Stimulated activated CD4-positive, alpha-beta T cell treated with anti-CD3 and anti-CD28 coated beads, Interleukin-4, amount 100 ng/mL, for 4 hours (primary cell): ENCODE measurements around the gene PTPRU.
"Not testable (repeated sequence)": the region's sequence is repeated elsewhere in the genome, so short reads cannot be mapped to it uniquely, and the experiment has no call there.

ENCODE experiments used
- DNase-seq, 2 experiments: peaks; one replicate each; pipeline ENCODE4 v3.0.0-alpha.2; 2020

The PTPRU gene

GRCh38 chr1:29235955-29236711, at the start of gene PTPRU:
Gene PTPRU, plus strand, starts transcription at chr1:29236522. Its CDS starts 123 bp downstream, at chr1:29236645.
- DNase-seq, result peak; percentile 67 to 89

GRCh38 chr1:29186707-29187106, 49.6 kb upstream of the PTPRU start:
- DNase-seq, result no peak

DNA sequence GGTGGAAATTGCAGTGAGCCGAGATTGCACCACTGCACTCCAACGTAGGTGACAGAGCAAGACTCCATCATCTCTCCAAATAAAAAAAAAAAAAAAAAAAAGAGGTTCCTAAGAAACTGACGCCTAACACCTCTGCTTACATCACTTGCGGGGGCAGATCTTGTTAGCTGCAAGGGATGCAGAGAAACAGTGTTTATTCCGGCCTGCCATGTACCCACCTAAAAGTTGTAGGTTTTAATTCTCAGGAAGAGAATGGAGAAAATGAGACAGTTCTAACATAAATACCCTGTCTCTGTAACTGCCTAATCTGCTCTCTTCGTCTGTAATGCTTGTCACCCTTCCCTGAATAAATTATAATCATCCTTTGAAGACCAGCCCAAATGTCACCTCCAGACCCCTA, 45.6 kb upstream of the PTPRU start:
- no peak for DNase-seq

GRCh38 chr1:29193879-29194455, 42.4 kb upstream of the PTPRU start:
- no peak for DNase-seq

- no peak for DNase-seq
Measured at GRCh38 chr1:29195881-29196291, 40.4 kb upstream of the PTPRU start.

GRCh38 chr1:29196863-29197589, 39.3 kb upstream of the PTPRU start:
- no peak for DNase-seq

DNA sequence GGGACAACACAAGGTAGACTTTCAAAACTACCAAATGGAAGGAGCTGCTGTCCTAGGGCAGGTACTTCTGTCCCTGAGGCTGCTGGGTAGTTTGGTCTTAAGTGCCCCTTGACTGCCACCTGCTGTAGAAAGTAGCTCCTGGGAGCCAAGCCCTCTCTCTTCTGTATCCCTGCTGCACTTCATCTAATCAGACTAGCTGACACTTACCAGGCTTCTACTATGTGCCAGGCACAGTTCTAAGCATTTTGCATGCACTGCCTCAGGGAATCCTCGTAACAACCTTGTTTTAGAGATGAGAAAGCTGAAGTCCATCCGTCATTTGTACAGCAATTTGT, 38.8 kb upstream of the PTPRU start:
- DNase-seq, result peak in 1 of 2 experiments; percentile 27

GRCh38 chr1:29197993-29198392, 38.3 kb upstream of the PTPRU start:
- DNase-seq, result no peak

DNA sequence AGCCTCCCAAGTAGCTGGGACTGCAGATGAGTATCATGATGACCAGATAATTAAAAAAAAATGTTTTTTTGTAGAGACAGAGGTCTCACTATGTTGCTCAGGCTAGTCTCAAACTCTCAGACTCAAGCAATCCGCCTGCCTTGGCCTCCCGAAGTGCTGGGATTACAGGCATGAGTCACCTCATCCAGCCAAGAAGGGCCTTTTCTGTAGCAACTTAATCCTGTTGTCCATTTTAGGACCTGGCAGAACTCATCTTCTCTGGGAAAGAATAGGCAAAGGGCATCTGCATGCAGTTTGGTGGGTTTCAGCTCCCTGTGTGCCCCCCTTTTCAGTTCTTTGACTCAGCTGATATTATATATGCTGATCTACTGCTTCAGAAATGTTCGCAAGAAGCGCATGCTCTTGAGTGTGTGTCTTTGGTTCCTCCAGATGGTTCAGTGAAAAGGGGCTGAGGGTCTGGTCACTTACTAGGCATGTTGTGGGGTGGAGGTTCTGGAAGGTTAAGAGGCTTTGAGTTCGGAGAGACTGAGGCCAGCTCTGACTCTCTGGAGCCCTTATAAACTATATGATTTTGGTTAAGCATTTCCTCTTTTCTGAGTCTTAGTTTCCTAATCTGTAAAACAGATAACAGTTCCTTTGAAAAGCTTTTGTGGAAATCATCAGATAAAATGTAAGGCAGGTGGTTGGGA, 35.3 kb upstream of the PTPRU start:
- DNase-seq, result no peak

DNA sequence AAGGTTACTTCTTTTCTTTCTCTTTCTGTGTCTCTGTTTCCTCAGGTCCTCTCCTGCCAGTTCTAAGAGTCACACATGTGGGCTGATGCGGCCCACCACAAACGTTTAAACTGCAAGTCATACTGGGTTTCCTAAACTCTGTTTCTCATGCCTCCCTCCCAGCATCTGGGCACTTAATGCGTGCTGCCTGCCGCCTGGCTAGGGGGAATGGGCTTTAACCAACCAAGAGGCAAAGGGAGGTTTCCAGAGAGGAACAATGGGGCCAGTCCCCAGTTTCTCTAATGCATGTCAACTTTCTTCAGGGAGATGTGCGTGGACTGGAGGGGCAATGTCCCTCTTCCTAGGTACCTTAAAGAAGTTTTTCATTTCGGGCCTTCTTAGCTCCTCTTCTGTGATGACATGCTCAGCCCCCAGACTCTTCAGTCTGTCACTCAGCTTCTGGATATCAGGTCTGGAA, 34.7 kb upstream of the PTPRU start:
- DNase-seq, result no peak

- no peak for DNase-seq
Measured at GRCh38 chr1:29202053-29202452, 34.3 kb upstream of the PTPRU start.

GRCh38 chr1:29202584-29203340, 33.6 kb upstream of the PTPRU start:
- peak; percentile 79 to 91 for DNase-seq

DNA sequence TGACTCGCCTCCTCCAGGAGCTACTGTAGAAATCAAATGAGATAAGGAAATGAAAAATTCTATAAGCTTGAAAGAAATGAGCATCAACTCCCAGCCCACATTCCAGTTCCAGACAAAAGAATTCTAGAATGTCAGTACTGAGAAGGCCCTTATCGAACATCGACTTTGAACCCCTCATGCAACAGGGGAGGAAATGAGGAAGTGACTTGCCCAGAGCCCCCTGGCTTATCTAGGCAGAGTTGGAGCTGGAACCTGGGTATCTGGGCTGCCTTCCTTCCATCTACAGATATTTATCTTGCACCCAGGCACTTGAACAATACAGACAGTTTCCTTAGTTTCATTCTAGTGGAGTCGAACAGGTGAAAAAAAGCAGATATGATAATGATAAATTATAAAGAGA, 27.9 kb upstream of the PTPRU start:
- DNase-seq, result no peak

GRCh38 chr1:29209173-29209572, 27.1 kb upstream of the PTPRU start:
- no peak for DNase-seq

DNA sequence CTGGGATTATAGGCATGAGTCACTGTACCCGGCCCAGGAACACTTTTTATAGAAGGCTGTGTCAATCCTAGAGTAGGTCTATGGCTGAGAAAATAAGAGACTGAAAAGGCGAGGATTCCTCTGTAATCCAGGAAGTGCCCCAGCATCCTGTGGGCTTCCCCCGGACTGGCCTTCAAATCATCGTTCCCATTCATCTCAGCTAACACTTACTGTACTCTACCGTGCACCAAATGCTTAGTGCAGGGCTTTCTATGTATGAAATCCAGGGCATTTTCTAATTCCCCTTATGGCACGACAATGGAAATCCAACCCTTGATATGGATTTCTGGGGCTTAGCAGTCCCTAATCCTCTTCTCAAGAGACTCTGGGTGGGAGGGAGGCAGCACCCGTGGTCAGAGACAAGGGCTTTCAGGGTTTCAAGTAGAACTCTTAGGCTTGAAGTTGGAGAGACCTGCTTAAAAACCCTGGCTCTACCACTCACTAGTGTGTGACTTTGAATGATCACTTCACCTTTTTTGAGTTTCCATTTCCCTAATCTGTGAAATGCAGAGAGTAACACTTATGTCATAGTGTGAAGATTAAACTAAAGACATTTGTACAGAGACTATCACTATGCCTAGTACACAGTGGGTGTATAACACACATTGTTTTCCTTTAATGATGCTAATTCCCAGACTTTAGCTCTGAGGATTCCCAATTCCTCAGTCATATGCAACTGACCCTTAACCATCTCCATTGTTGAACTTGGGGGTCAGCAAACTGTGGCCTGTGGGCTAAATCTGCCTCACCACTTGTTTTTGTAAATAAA, 25.8 kb upstream of the PTPRU start:
- DNase-seq, result no peak

DNA sequence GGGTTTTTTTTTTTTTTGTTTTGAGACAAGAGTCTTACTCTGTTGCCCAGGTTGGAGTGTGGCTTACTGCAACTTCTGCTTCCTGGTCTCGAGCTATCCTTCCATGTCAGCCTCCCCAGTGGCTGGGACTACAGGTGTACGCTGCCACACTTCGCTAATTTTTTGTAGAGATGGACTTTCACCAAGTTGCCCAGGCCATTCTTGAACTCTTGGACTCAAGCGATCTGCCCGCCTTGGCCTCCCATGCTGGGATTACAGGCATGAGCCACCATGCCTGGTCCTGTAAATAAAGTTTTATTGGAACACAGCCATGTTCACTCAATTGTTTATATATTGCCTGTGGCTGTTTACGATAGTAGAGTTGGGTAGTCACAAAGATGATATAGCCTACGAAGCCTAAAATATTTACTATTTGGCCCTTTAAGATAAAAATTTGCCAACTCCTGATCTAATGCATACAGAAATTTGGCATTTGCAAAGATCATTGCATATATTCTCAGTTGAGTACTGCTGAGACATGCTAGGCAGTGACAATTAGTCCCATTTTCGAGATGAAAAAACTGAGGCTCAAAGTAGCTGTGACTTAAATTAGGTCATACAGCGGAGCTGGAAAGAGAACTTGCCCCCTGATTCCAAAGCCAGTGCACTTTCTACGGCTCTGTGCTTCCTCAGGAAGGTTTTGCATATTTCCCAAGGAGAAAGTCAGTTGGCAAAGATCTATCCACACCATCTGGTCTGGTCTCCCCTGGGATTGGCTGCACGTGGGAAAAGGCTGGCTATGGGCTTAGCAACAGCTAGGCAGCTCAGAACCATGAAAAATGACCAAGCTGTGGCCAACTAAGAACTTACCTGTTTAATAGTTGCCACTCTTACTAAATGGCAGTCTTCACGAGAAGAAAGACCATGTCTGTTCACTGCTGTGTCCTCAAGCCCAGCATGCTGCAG, 25.0 kb upstream of the PTPRU start:
- no peak for DNase-seq

GRCh38 chr1:29213055-29213454, 23.3 kb upstream of the PTPRU start:
- no peak for DNase-seq

- DNase-seq, result no peak
Measured at GRCh38 chr1:29217633-29218032, 18.7 kb upstream of the PTPRU start.

DNA sequence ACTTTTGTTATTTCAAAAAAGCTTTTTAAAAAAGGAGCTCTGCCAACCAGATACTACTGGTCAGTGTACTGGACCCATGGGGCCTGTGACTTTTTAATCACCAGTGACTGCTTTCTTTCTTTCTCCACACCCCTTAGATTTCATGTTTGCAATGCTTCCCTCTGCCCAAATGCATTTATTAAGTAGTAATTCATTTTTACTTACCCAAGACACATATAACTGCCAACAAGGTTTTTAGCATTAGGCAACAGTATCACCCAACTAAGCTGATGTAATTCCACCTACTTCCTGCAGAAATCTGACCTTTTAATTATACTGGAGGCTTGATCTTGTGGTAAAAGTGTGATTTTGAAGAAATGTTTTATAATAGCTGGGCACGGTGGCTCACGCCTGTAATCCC, 18.1 kb upstream of the PTPRU start:
- no peak for DNase-seq

DNA sequence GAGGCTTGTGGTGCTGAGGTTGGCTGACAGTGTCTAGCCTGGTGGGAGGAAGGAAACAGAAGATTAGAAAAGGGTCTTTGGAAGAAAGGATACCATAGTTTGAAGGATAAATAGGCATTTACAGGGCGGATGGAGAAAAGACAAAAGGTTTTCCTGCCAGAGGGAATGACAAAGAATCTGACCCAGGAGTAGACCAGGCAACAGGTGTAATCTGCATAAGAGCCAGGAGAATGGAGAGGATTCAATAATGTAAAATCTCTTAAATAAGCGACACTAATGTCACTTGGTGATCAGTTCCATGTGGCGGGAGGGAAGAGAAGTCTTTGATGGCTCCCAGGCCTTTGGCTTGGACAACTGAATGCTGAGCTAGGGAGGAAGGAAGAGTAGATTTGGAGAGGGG, 15.0 kb upstream of the PTPRU start:
- DNase-seq, result no peak

GRCh38 chr1:29222260-29222659, 14.1 kb upstream of the PTPRU start:
- DNase-seq, result not testable (repeated sequence)
